H1 (cell line): Measurements from ENCODE around the gene BSN. TPM values are rescaled to one million over a fixed set of nuclear protein-coding genes. Genes with fewer than 3 reads are reported as not detected.

Experiments
- polyA plus RNA-seq, 7 experiments: library from polyadenylated mRNA; depleted of rRNA in 3 of 7; stranded (reverse) in 5 of 7; unstranded in 2 of 7; fragments of >200 nt in 5 of 7; fragments of 200-250 nt in 2 of 7; gene quantifications; 1 replicate in 5 of 7; 2 replicates in 1 of 7; 4 replicates in 1 of 7; pipeline versions ENCODE4 v1.2.1 to v1.2.3, GENCODE V29; 2011 to 2013; ENCODE audit warnings: missing spikeins in 2 of 7, mixed read lengths in 2 of 7
- small RNA-seq: library from polyadenylated mRNA; stranded (forward); fragments of <200 nt; extraction: miRNeasy Mini kit (QIAGEN cat#:217004); gene quantifications from one replicate; pipeline ENCODE3, GENCODE V24; 2013; ENCODE audit not compliant: insufficient read depth
- total RNA-seq: library from RNA; stranded (reverse); fragmentation: NEBNext Ultra II Directional; extraction: Animal tissue kit (Norgen Biotek cat#: 25700); gene quantifications from 2 replicates; pipeline ENCODE4 v1.2.1, GENCODE V29; 2021

Gene BSN
- total and polyA plus RNA-seq, 2 of the 8 experiments (the other 6 are each of a cell fraction or from before 2014, with no cell fraction given) = 0.60 to 3.0 TPM

Small RNA genes within 50 kb of the gene (small RNA-seq; reads per million reads assigned to genes)
- not detected for gene AMIGO3

Other genes starting within 250 kb of the BSN start
- gene USP4, start 214.4 kb upstream of the BSN start, total RNA-seq = 27.8 and 28.3 TPM in 2 replicates
- gene USP4, start 214.4 kb upstream of the BSN start, polyA plus RNA-seq (2011; rRNA removed) = 14.2 and 16.0 TPM in 2 replicates
- gene GPX1, start 196.1 kb upstream of the BSN start, total RNA-seq = 250 and 252 TPM in 2 replicates
- gene GPX1, start 196.1 kb upstream of the BSN start, polyA plus RNA-seq (2011; rRNA removed) = 757 and 854 TPM in 2 replicates
- 386 and 397 TPM in 2 replicates for gene RHOA, start 142.5 kb upstream of the BSN start, total RNA-seq
- gene RHOA, start 142.5 kb upstream of the BSN start, polyA plus RNA-seq (2011; rRNA removed) = 176 and 225 TPM in 2 replicates
- 6.2 and 7.4 TPM in 2 replicates for gene TCTA, start 142.1 kb upstream of the BSN start, total RNA-seq
- gene TCTA, start 142.1 kb upstream of the BSN start, polyA plus RNA-seq (2011; rRNA removed) = 11.0 and 13.2 TPM in 2 replicates
- 44.3 and 46.5 TPM in 2 replicates for gene AMT, start 132.0 kb upstream of the BSN start, total RNA-seq
- gene AMT, start 132.0 kb upstream of the BSN start, polyA plus RNA-seq (2011; rRNA removed) = 90.1 and 92.4 TPM in 2 replicates
- gene NICN1, start 125.2 kb upstream of the BSN start, total RNA-seq = 8.2 and 9.0 TPM in 2 replicates
- gene NICN1, start 125.2 kb upstream of the BSN start, polyA plus RNA-seq (2011; rRNA removed) = 15.3 and 20.9 TPM in 2 replicates
- gene DAG1, start 84.2 kb upstream of the BSN start, total RNA-seq = 137 and 138 TPM in 2 replicates
- 97.5 and 125 TPM in 2 replicates for gene DAG1, start 84.2 kb upstream of the BSN start, polyA plus RNA-seq (2011; rRNA removed)
- 222 and 236 TPM in 2 replicates for gene APEH, start 119.9 kb downstream of the BSN start, total RNA-seq
- 260 and 275 TPM in 2 replicates for gene APEH, start 119.9 kb downstream of the BSN start, polyA plus RNA-seq (2011; rRNA removed)
- 6.2 and 8.5 TPM in 2 replicates for gene MST1, start 135.0 kb downstream of the BSN start, total RNA-seq
- 9.5 and 14.2 TPM in 2 replicates for gene MST1, start 135.0 kb downstream of the BSN start, polyA plus RNA-seq (2011; rRNA removed)
- 30.5 and 34.2 TPM in 2 replicates for gene RNF123, start 135.1 kb downstream of the BSN start, total RNA-seq
- 57.7 and 71.5 TPM in 2 replicates for gene RNF123, start 135.1 kb downstream of the BSN start, polyA plus RNA-seq (2011; rRNA removed)
- 1.6 and 2.9 TPM in 2 replicates for gene AMIGO3, start 165.2 kb downstream of the BSN start, total RNA-seq
- 8.8 and 13.1 TPM in 2 replicates for gene AMIGO3, start 165.2 kb downstream of the BSN start, polyA plus RNA-seq (2011; rRNA removed)
- 23.9 and 24.0 TPM in 2 replicates for gene GMPPB, start 169.5 kb downstream of the BSN start, total RNA-seq
- gene GMPPB, start 169.5 kb downstream of the BSN start, polyA plus RNA-seq (2011; rRNA removed) = 20.9 and 26.6 TPM in 2 replicates
- gene IP6K1, start 232.1 kb downstream of the BSN start, total RNA-seq = 35.2 and 36.3 TPM in 2 replicates
- gene IP6K1, start 232.1 kb downstream of the BSN start, polyA plus RNA-seq (2011; rRNA removed) = 31.5 and 43.9 TPM in 2 replicates
- 0.50 and 0.54 TPM in 2 replicates for gene CDHR4, start 245.4 kb downstream of the BSN start, total RNA-seq
- gene CDHR4, start 245.4 kb downstream of the BSN start, polyA plus RNA-seq (2011; rRNA removed) = 0.60 and 0.96 TPM in 2 replicates
- gene INKA1, start 248.8 kb downstream of the BSN start, total RNA-seq = 1.3 and 1.8 TPM in 2 replicates
- gene INKA1, start 248.8 kb downstream of the BSN start, polyA plus RNA-seq (2011; rRNA removed) = 4.7 and 4.8 TPM in 2 replicates